ENCODE measurements around the gene CDCP1. TPM values are rescaled to one million over a fixed set of nuclear protein-coding genes. Genes with fewer than 3 reads are reported as not detected.
"Not testable (repeated sequence)": the region's sequence is repeated elsewhere in the genome, so short reads cannot be mapped to it uniquely, and the experiment has no call there.

CDCP1 gene
- total RNA-seq, 1 donor, result 0.31 TPM

- peaks cover 47% of the 10 kb centered on the region for H3K4me1 ChIP-seq (ENCODE audit: insufficient read depth, low read length)
- no peaks in the 10 kb centered on the region for H3K27me3 ChIP-seq (ENCODE audit: insufficient read depth, low read length)
- no peak overlapping the region for H3K4me3 ChIP-seq (ENCODE audit: low read length)
- H3K9me3 ChIP-seq (ENCODE audit: low read depth, low read length), result no peaks in the 10 kb centered on the region
Observed at GRCh38 chr3:45055411-45056143, 90.6 kb downstream of the CDCP1 start.

- no peaks in the 10 kb centered on the region for H3K9me3 ChIP-seq (ENCODE audit: low read depth, low read length)
- H3K4me3 ChIP-seq (ENCODE audit: low read length), result no peak overlapping the region
- H3K27me3 ChIP-seq (ENCODE audit: insufficient read depth, low read length), result no peaks in the 10 kb centered on the region
- H3K4me1 ChIP-seq (ENCODE audit: insufficient read depth, low read length), result peaks cover 47% of the 10 kb centered on the region
Observed at GRCh38 chr3:45055032-45055410, 91.2 kb downstream of the CDCP1 start.

- Histone ChIP-seq H3K9me3 (ENCODE audit: low read depth, low read length) (no peaks in the 10 kb centered on the region), H3K4me3 (ENCODE audit: low read length) (no peak overlapping the region), H3K27me3 (ENCODE audit: insufficient read depth, low read length) (no peaks in the 10 kb centered on the region), H3K4me1 (ENCODE audit: insufficient read depth, low read length) (peaks cover 47% of the 10 kb centered on the region)
Observed at GRCh38 chr3:45054196-45054857, 91.9 kb downstream of the CDCP1 start.

GRCh38 chr3:45053805-45054195 lies 92.4 kb downstream of the CDCP1 start:
- not testable (repeated sequence) for H3K4me3 ChIP-seq (ENCODE audit: low read length); H3K9me3 ChIP-seq (ENCODE audit: low read depth, low read length); H3K27me3 ChIP-seq (ENCODE audit: insufficient read depth, low read length)
- peaks cover 44% of the 10 kb centered on the region for H3K4me1 ChIP-seq (ENCODE audit: insufficient read depth, low read length)

GRCh38 chr3:45051685-45052084 lies 94.5 kb downstream of the CDCP1 start:
- Histone ChIP-seq H3K4me1 (ENCODE audit: insufficient read depth, low read length) (peaks cover 34% of the 10 kb centered on the region), H3K9me3 (ENCODE audit: low read depth, low read length) (no peaks in the 10 kb centered on the region), H3K4me3 (ENCODE audit: low read length) (no peak overlapping the region), H3K27me3 (ENCODE audit: insufficient read depth, low read length) (no peaks in the 10 kb centered on the region)

GRCh38 chr3:45049807-45050206 lies 96.4 kb downstream of the CDCP1 start:
- Histone ChIP-seq H3K4me1 (ENCODE audit: insufficient read depth, low read length) (peaks cover 21% of the 10 kb centered on the region), H3K9me3 (ENCODE audit: low read depth, low read length) (no peaks in the 10 kb centered on the region), H3K27me3 (ENCODE audit: insufficient read depth, low read length) (no peaks in the 10 kb centered on the region), H3K4me3 (ENCODE audit: low read length) (no peak overlapping the region)

- peaks cover 17% of the 10 kb centered on the region for H3K4me1 ChIP-seq (ENCODE audit: insufficient read depth, low read length)
Observed at GRCh38 chr3:45048244-45048643, 97.9 kb downstream of the CDCP1 start.

GRCh38 chr3:45043728-45044299 lies 102.4 kb downstream of the CDCP1 start:
- Histone ChIP-seq H3K4me1 (ENCODE audit: insufficient read depth, low read length) (peaks cover 42% of the 10 kb centered on the region), H3K27me3 (ENCODE audit: insufficient read depth, low read length) (no peaks in the 10 kb centered on the region), H3K4me3 (ENCODE audit: low read length) (no peak overlapping the region), H3K9me3 (ENCODE audit: low read depth, low read length) (no peaks in the 10 kb centered on the region)

More at GRCh38 chr3:45048244-45048643, 97.9 kb downstream of the CDCP1 start:
- H3K27me3 ChIP-seq (ENCODE audit: insufficient read depth, low read length), result no peaks in the 10 kb centered on the region
- H3K4me3 ChIP-seq (ENCODE audit: low read length), result no peak overlapping the region
- no peaks in the 10 kb centered on the region for H3K9me3 ChIP-seq (ENCODE audit: low read depth, low read length)

GRCh38 chr3:45042162-45042561 lies 104.0 kb downstream of the CDCP1 start:
- Histone ChIP-seq H3K4me3 (ENCODE audit: low read length) (no peak overlapping the region), H3K27me3 (ENCODE audit: insufficient read depth, low read length) (peaks cover under 1% of the 10 kb centered on the region), H3K4me1 (ENCODE audit: insufficient read depth, low read length) (peaks cover 47% of the 10 kb centered on the region), H3K9me3 (ENCODE audit: low read depth, low read length) (no peaks in the 10 kb centered on the region)

GRCh38 chr3:45041666-45042065 lies 104.5 kb downstream of the CDCP1 start:
- no peak overlapping the region for H3K4me3 ChIP-seq (ENCODE audit: low read length)
- H3K4me1 ChIP-seq (ENCODE audit: insufficient read depth, low read length), result peaks cover 52% of the 10 kb centered on the region
- peaks cover 6% of the 10 kb centered on the region for H3K27me3 ChIP-seq (ENCODE audit: insufficient read depth, low read length)
- no peaks in the 10 kb centered on the region for H3K9me3 ChIP-seq (ENCODE audit: low read depth, low read length)

- Histone ChIP-seq H3K4me3 (ENCODE audit: low read length) (no peak overlapping the region), H3K27me3 (ENCODE audit: insufficient read depth, low read length) (peaks cover 9% of the 10 kb centered on the region), H3K9me3 (ENCODE audit: low read depth, low read length) (no peaks in the 10 kb centered on the region), H3K4me1 (ENCODE audit: insufficient read depth, low read length) (peaks cover 65% of the 10 kb centered on the region)
Observed at GRCh38 chr3:45037720-45038455, 108.3 kb downstream of the CDCP1 start.

- Histone ChIP-seq H3K4me1 (ENCODE audit: insufficient read depth, low read length) (peaks cover 44% of the 10 kb centered on the region), H3K27me3 (ENCODE audit: insufficient read depth, low read length) (peaks cover 9% of the 10 kb centered on the region), H3K4me3 (ENCODE audit: low read length) (no peak overlapping the region), H3K9me3 (ENCODE audit: low read depth, low read length) (no peaks in the 10 kb centered on the region)
Observed at GRCh38 chr3:45035441-45036301, 110.5 kb downstream of the CDCP1 start.

- peaks cover 9% of the 10 kb centered on the region for H3K27me3 ChIP-seq (ENCODE audit: insufficient read depth, low read length)
- H3K4me3 ChIP-seq (ENCODE audit: low read length), result no peak overlapping the region
- H3K4me1 ChIP-seq (ENCODE audit: insufficient read depth, low read length), result peaks cover 43% of the 10 kb centered on the region
- no peaks in the 10 kb centered on the region for H3K9me3 ChIP-seq (ENCODE audit: low read depth, low read length)
Observed at GRCh38 chr3:45034612-45035252, 111.4 kb downstream of the CDCP1 start.

- Histone ChIP-seq H3K4me3 (ENCODE audit: low read length) (no peak overlapping the region), H3K27me3 (ENCODE audit: insufficient read depth, low read length) (peaks cover 9% of the 10 kb centered on the region), H3K9me3 (ENCODE audit: low read depth, low read length) (no peaks in the 10 kb centered on the region), H3K4me1 (ENCODE audit: insufficient read depth, low read length) (peaks cover 43% of the 10 kb centered on the region)
Observed at GRCh38 chr3:45033791-45034190, 112.4 kb downstream of the CDCP1 start.

Measured in mononuclear cell (primary cell).